ENCODE results near the gene NTN5.

- TF ChIP-seq GATA2 (IDR thresholded peaks at IDR 0.05; ENCODE audit: low read depth, low read length), result no peak
- TF ChIP-seq GATA3 (IDR thresholded peaks at IDR 0.05; ENCODE audit: low read depth, low read length), result no peak
These were observed 42.2 kb upstream of the NTN5 start for GRCh38 chr19:48714759-48715675.
